NCI-H748 (cell line): ENCODE data around the gene TTF2.

Experiments used
- DNase-seq: peaks from one replicate; lab custom pipeline; 2025; ENCODE audit not compliant: unreplicated experiment; lab: John Stamatoyannopoulos, UW

TTF2 gene

DNA sequence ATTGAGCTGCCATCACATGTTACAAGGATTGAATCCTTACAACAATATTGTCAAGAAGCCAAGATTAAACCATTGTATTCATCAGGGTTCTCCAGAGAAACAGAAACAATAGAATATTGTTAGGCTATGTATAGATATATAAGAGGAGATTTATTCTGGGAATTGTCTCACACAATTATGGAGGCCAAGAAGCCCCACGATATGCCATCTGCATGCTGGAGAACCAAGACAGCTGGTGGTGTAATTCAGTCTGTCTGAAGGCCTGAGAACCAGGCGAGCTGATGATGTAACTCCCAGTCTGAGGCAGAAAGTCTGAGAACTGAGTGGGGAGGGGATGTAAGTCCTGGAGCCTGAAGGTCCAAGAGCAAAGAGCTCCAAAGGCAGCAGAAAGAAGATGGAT, 14.5 kb upstream of the TTF2 start:
- DNase-seq, result no peak

DNA sequence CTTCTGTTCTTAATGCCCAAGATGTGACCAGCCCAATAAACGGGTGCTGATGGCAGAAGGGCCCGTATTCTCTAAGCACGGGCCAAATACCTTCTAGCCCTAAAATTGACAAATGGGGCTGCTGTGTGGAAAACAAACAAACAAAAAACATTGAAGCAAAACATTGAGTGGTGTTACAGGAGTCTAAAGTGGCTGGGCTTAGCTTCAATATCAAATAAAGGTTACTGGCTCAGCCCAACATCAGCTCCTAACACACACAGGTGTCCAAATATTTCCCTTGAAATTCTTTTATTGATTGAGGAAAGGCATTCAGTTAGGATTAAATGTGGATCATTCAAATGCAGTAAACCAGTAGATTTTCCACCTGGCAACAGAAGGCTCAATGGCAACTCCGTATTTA, 13.3 kb upstream of the TTF2 start:
- DNase-seq, result peak; percentile 45

DNA sequence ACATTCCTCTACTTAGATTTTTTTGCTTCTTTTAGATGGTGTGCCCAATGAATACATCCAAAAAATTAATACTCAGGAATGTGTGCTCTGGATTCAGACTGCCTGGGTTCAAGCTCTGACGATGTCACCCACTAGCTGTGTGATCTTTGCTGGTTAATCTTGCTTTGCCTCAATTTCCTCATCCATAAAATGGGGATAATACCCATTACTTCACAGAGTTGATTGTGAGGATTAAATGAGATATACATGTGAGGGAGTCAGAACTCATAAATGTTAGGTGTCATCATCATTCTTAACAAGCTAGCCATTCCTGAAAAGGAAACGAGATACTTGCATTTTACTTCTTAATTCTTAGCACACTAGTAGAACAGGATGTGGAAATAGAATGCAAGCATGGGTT, 12.9 kb upstream of the TTF2 start:
- no peak for DNase-seq

DNA sequence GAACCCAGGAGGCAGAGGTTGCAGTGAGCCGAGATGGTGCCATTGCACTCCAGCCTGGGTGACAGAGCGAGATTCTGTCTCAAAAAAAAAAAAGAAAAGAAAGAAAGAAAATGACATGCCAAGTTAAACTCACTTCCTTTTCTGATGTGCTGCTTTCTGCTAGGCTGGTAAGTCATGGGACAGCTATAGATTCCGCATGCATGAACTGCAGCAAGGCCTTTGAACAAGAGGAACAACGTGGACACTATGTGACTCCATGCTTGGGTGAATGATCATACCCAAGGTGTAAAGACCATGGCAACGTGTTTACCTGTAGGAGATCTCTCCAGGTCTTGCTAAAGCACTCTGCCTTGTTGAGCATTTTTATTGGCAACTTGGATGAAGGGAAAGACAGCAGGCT, 10.3 kb upstream of the TTF2 start:
- no peak for DNase-seq

DNA sequence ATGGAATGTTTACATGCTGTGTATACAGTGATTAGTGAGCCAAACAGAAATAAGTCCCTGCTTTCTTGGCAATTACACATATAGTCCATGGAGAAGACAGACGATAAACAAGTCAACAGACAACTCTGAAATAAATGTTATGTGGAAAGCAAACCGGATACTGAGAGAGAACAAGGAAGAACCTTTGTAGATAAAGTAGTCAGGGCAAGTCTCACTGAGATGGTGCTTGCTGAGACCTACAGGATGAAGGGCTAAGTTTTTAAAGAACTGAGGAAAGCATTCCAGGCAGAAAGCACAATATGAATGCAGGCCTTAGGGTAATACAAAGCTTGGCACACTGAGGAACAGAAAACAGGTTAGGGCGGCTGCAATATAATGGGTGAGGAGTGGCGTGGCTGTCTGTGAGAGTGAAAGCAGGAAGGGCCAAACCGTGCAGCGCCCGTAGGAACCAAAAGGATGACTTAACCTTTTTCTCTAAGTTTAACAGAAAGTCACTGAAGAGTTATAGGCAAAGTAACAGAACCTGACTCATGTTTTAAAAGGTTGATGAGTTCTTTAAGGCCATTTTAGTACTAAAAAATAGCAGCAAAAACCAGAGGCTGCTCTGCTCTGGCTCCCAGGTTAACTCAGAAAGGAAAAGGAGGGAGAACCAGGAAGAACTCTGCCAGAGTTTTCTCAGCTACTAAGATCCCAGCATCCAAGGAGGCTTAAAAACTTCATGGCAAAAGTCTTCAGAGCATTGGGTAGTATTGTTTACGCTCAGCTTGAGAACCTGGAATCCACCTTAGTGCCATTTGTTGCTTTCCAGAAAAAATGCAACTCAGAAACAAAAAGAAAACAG, 8.7 kb upstream of the TTF2 start:
- no peak for DNase-seq

DNA sequence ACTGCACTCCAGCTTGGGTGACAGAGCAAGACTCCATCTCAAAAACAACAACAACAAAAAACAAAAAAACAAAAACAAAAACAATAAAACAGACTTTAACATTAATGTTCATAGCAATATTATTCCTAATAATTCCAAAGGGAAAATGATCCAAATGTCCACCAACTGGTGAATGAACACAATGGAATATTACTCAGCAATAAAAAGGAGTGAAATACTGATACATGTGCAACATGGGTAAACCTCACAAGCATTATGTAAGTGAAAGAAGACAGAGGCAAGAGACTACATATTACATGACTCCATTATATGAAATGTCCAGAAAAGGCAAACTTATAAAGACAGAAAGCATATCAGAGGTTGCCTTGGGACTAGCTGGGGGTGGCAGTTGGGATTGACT, 6.1 kb upstream of the TTF2 start:
- DNase-seq, result no peak

DNA sequence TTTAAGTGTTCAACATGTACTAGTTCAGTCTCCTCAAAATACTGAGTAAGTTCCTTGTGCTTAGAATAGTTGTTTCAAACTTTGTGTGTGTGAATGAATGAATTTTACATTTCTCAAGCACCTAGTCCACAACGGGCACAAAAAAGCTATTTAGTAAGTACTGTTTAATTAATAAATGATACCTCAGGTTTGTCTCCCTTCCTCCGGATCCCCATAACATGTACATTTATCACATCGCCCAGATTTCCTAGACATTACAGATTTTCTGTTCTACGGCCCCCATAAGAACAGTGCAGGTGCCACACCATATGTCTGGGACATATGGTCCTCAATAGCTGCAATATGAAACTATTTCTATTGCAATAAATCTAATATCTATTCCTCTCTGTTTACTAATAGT, 1.3 kb upstream of the TTF2 start:
- DNase-seq, result no peak

DNA sequence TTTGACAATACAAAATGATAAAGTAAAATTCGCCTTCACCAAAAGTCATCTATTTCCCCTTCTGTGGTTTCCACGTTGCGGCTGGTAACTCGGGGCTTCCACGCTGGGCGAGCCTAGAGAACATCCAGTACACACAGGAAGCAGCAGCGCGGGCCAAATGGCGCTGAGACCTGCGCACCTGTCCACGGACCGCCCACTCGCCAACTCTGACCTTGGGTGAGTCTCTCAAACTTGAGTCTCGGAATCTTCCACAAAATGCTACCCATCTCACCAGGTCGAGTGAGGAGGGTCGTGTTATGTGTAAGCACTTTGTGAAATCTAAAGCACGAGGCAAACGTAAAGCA, 820 bp upstream of the TTF2 start:
- DNase-seq, result peak; percentile 86

DNA sequence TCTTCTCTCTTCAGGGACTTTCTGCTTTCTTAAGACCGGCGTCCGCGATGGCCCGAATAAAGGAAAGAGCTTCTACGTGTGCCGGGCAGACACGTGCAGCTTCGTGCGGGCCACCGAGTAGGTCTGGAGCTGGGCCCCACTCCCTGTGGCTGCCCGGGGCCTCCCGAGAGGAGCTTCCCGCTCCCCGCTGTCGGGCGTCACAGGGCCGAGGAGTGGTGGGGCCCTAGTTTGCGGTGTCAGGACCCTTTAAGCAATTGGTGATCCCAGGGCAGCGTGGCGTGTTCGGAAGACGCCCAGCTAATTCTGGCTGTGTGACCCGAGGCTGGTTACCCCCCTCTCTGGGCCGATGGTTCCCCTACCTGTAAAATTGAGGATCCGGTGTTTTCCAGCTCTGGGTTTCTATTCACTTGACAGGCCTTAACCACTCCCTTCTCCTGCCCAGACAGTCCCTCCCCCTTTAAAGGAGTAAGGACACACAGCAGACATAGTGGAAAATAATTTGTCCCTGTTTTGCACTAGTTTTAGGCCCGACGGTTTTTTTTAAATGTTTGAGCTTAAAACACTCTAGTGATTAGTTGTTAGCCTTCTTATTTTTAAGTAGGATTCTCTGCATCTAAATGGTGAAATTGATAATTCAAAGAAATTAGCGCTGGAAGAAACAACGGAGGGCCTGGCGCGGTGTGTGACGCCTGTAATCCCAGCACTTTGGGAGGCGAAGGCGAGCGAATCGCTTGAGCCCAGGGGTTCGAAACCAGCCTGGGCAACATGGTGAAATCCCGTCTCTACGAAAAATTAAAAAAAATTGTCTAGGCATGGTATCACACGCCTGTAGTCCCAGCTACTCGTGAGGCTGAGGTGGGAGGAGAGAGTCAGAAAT, 553 bp downstream of the TTF2 start:
- peak; percentile 48 for DNase-seq

DNA sequence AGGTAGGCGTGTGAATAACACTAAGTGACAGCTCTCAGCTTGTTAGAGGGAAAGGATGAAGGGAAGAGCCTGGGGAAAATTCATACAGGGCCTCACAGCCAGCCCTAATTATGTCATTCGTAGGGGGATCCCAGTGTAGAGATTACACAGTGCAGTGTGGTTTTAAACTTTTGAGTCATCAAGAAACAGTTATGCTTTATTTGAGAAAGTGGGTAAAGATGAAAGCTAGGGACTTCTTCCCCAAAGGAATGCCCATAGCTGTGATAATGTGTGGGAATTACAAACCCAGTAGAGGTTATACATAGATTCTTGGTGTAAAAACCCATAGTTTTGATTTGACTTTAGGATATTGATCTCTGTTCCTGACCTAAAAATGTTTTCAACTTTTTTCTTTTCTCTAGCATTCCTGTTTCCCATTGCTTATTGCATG, 1.9 kb downstream of the TTF2 start:
- no peak for DNase-seq

DNA sequence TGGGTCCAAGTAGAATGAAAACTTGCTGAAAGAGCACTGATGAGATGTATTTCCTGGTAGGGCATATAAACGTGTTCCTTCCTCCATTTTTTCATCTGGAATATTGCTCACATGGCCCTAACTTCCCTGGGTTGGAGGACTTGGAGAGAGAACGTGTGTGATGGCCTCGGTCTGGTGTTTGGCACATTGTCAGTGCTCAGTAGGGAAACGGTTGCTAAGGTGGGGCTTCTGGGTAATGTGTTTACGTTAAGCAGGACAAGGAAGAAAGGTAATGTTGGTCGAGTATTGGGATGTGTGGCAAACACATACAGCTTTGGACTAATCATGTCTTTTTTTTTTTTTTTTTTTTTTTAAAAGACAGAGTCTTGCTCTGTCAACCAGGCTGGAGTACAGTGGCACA, 6.2 kb downstream of the TTF2 start:
- no peak for DNase-seq

DNA sequence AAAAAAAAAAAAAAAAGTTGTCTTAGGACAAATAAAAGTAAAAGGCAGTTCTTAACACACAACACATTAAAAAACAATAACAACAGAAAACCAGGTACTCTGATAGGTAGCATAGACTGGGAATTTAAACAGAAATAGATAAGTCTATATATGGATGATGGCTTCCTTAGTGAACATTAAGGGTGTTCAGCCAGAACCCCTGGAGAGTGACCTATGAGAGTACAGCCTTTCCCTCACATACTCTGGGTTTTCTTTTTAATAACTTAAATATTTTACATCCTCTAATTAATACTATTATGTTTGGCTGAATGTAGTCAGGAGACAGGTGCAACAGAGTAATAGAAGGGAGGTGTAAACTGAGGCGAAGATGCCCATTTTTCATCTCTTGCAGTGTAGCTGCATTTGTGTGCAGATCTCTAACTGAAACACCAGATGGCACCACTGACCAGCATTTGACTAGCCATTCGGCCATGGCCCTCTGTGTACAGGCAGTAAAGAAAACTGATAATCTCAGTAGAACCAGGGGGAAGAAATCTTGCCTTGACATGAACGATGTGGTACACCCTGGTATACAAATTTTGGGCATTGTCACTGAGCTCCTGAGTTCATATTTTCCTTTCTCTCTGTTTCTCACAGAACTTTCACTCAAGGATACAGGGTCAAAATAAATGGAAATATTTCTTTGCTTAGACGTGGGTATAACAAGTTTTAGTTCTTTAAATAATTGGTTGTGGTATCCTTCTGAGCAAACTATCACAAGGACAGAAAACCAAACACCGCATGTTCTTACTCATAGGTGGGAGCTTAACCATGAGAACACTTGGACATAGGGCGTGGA, 7.6 kb downstream of the TTF2 start:
- peak; percentile 46 for DNase-seq

DNA sequence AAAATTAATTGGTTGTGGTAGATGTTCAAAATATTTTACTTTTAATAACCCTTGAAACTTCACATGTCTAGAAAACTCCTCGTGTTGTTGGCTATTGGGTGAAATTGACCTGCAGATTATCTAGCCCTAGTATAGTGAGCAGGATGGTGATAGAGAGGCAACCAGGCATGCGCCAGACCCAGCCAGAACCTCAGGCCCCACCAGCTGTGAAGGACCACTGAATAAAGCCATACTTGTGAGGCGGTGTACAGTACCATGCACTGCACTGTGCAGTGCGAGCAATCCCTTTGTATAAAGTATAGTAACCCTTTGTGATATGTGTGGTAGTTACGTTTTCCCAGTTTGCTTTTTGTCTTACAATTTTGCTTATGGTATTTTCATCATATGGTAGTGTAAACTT, 8.5 kb downstream of the TTF2 start:
- no peak for DNase-seq

DNA sequence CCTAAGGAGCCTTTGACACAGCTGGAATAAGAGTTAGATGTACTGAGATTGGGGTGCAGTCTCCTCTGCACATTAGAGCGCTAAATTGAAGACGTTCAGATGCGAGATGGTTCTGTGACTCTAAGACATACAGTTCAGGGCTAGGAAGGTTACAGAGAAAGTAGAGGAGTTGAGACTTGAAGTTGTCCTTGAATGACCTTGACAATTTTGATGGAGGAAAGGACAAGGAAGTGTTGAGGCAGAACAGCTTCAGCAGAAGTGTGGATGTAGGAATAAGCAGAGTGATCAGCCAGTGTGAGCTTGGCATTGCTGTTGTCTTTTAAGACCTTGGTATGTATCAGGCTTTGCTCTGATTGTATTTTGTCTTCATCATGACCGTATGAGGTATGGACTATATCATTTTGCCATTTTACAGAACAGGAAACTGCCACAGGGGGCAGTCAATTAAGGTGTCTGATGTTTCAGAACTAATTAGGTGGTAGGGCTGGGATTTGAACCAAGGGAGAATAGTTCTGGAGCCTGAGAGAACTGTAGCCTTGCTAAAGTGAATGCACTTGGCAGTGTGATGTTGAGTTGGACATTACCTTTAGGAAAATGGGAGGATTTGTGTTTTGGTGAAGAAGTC, 9.2 kb downstream of the TTF2 start:
- no peak for DNase-seq

DNA sequence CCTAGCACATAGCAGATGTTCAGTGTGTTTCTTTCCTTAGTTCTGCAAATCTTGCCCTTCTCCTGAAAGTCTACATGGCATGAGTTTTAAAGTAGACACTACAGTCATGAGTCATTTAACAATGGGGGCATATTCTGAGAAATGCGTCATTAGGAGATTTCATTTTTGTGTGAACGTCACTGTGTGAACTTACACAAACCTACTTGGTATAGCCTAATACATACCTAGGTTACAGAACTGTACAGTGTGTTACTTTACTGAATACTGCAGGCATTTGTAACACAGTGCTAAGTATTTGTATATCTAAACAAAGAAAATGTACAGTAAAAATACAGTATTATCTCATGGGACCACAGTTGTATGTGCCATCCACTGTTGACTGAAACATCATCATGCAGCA, 10.0 kb downstream of the TTF2 start:
- no peak for DNase-seq

DNA sequence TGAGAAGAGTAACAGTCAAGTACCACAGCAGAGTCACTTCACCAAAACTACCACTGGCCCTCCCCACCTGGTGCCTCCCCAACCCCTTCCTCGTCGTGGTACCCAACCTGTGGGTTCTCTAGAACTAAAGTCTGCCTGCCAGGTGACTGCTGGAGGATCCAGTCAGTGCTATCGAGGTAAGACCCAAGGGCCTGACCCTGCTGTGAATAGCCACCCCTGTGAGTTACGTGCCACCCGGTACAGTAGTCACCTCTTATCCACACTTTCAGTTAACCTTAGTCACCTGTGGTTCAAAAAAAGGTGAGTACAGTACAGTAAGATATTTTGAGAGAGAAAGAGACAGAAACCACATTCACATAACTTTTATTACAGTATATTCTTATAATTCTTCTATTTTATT, 16.5 kb downstream of the TTF2 start:
- DNase-seq, result no peak

DNA sequence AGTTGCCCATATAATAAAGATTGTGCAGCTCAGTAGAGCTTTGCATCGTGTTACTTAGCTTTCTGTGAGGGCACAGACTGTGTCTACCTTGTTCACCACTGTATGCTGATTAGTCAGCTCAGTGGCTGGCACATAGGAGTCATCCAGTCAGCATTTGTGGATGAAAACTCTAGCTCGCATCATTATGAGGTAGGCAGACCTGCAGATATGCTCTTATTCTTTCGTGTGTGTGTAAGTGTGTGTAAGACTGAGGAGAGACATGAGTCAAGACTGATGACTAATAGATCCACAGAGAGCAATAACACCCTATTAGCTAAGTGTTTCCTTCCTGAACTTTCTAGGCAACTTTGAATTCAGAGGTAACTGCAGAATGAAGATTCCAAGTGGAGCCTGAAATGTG, 17.1 kb downstream of the TTF2 start:
- no peak for DNase-seq

DNA sequence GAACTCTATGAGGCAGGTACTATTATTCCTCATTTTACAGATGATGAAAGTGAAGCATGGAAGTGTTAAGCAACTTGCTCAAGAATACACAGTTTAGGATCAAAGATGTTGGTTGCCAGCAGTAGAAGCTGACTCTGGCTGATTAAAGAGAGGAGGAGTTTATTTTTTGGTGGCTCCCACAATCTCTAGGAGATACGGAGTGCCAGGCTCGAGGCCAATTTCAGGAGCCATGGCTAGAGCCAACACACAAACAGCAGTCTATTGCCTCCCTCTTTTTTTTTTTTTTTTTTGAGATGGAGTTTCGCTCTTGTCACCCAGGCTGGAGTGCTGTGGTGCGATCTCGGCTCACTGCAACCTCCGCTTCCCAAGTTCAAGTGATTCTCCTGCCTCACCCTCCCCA, 19.6 kb downstream of the TTF2 start:
- no peak for DNase-seq

DNA sequence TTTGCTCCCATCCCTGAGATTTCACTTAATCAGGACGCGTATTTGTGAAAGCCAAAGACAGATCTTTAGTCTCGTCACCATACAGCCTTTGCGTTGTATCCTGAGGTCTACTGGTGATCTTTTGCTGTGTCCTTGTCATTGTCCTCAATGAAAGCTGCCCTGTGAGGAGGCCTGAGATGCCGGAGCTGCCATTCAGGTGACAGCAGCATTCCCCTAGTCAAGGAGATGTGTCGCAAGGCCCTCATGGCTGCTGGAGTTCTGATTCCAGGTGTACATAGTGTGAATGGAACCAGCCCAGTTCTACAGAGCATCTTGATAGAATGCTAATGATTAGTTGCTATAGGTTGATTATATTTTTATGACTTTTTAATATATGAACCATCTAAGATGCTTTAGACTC, 24.1 kb downstream of the TTF2 start:
- DNase-seq, result no peak

DNA sequence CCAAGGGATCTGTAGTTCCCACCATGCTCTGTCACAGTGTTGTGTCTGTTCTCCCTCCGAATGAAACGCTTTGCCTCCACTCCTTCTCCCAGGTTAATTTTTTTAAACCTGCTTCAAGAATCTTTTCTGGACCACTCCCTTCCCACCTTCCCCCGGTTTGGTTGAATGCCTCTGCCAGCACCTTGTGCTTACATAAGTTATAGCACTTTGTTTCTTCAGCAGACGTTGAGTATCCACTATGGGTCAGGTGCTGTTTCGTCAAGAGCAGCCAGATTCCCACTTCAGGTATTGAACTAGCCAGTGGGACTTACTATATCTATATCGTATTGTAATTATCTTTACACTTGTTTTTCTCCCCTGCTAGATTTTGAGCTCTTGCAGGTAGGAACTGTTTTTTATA, 27.6 kb downstream of the TTF2 start:
- no peak for DNase-seq

DNA sequence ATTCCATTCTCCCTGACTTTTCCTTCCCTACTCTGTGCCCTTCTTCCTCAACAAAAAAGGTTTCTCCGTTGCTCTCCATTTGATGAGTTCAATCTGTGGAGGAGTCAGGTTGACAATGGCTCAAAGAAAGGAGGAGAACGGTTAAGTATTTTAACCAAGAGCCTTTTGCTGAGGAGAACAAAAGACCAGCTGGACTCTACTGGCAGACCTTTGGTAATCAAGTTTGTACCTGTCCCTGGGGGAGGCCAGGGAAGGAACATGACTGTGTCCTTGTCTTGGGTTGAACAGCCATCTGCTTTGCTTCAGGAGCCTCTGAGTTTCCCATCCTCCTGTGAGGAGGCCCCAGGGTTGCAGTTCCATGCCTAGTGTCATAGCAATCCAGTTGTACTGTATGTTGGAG, 29.9 kb downstream of the TTF2 start:
- DNase-seq, result no peak
